NCI-H69 (cell line): ENCODE data around the gene PLP1.
"Not testable (repeated sequence)": the region's sequence is repeated elsewhere in the genome, so short reads cannot be mapped to it uniquely, and the experiment has no call there.

Experiments
- DNase-seq: peaks from one replicate; lab custom pipeline; 2025; lab: John Stamatoyannopoulos, UW

The PLP1 gene

DNA sequence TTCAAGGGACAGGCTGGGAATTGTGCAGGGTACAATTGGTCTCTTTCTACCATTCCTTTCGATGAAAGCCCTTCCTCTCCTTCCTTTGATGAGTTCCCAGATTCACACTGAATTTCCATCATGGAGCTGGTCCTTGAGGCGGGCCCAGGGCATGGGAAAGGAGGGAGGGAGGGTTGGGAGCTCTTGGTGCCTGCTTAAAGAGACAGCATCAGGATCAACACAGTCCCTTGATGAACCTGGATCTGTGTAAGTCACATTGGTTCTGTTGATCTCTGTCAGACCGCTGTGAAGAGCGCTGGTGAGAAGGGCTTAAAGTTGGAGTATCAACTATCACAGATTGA is 4.4 kb downstream of the PLP1 start:
- no peak for DNase-seq

DNA sequence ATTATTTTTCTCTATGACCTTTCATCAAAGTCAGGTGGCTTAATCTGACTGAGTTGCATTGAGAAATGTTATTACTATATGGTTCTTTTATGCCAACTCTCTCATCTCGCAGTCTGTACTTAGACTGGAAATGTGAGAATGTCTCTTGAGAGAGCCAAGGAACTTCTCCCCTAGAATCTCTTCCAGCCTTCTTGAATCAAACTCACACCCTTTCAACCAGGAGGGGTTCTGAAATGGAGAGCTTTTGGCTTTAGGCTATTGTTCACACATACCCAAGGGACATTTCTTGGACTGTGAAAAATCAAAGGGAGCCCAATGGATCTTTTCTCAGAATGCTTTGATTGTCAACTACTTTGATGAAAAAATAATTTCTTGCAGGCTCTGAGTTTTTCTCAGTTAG is 5.1 kb downstream of the PLP1 start:
- DNase-seq: no peak

DNA sequence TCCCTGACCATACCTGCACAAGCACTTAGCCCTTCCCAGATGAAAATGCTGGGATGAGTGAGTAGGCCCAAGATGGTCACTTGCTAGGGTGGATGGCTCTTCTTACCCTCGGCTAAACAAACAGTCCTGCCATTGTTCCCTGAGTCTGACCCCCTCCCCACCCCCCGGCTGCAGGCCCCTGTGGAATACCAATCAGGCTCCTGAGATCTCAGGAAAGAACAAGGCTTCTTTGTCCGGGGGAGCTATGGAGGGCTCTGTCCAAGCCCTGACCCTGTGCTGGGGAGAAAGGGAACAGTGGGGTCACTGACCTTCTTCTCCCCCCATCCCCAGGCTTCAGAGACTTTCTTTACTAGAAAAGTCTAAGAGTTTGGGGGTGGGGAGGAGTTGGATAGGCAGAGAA is 6.0 kb downstream of the PLP1 start:
- no peak for DNase-seq

- no peak for DNase-seq
Observed at GRCh38 chrX:103783196-103783595, 6.6 kb downstream of the PLP1 start.

DNA sequence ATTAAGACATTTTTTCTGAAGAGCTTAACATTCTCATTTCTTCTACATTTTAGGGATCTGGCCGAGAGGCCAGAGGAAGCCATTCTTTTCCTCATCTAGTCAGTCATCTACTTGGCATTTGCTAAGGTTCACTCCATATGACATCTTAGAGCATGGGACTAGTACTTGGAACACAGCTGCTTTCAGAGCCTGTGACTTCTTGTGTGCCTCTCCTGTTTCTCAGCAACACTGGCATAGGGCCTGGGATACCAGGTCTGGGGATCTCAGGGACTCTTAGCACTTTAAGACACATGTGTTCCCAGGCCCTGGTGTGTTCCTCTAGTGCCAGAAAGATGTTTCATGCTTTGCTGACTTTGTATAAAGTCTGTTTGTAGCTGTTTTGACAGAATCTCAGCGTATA is 7.3 kb downstream of the PLP1 start:
- no peak for DNase-seq

- no peak for DNase-seq
Observed at GRCh38 chrX:103789004-103789403, 12.4 kb downstream of the PLP1 start.

DNA sequence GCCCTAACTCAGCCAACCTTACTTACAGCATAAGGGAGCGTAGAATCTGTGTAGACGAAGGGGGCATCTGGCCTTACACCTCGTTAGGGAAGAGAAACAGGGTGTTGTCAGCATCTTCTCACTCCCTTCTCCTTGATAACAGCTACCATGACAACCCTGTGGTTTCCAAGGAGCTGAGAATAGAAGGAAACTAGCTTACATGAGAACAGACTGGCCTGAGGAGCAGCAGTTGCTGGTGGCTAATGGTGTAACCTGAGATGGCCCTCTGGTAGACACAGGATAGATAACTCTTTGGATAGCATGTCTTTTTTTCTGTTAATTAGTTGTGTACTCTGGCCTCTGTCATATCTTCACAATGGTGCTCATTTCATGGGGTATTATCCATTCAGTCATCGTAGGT is 14.6 kb downstream of the PLP1 start:
- DNase-seq: peak; percentile 6

GRCh38 chrX:103791826-103792485 is 15.3 kb downstream of the PLP1 start:
- DNase-seq: no peak

- DNase-seq: no peak
Observed at GRCh38 chrX:103792916-103793544, 16.4 kb downstream of the PLP1 start.

DNA sequence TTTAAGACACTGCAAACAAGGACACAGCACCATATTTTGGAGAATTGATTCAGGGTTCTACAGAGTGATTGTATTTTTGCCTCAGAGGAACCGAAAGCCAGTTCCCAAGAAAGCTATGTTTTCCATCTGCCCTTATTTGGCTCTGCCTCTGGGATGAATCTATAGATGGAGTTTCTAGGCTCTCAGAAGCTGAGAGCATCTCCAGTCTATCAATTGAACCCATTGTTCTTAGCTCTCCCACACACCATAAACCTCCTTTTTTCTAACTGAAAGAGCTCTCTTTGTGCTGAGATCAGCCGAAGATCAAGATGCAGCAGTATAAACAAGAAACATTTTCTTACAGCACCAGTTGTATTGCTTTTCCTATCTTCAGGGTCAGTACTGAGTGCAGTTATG is 16.9 kb downstream of the PLP1 start:
- DNase-seq: no peak

DNA sequence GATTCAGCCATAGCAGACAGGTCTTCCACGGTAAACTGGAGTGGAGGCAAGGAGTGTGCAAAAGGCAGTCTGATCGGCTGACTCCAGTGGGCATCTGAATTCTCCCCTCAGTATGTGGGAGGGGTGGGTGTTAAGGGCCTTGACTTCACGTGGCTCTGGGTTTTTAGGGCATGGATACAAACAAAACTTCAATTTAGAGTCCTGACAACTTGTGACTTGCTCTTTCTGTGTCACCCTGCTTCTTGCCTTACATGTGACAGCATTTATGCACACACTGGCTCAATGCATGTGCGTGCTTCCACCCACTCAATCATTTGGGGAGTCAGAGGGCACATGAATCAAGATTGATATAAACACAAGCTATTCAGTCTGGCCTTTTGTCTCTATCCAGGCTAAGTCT is 17.5 kb downstream of the PLP1 start:
- DNase-seq: no peak

DNA sequence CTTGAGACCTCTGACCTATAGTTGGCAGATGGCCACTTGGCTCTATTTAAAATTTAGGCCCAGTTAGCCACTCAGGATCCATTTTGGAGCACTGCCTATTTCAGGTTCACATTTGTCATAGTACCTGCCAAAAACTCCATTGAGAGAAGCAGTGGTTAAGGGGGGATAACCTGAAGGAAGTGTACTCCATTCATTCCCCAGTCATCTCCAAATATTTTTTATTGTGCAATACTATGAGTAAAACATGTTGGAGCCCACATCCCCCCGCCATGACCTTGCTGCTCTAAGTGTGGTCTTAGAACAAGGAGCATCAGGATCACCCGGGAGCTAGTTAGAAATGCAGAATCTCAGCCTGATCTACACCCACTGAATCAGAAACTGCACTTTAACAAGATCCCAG is 21.1 kb downstream of the PLP1 start:
- DNase-seq: no peak

DNA sequence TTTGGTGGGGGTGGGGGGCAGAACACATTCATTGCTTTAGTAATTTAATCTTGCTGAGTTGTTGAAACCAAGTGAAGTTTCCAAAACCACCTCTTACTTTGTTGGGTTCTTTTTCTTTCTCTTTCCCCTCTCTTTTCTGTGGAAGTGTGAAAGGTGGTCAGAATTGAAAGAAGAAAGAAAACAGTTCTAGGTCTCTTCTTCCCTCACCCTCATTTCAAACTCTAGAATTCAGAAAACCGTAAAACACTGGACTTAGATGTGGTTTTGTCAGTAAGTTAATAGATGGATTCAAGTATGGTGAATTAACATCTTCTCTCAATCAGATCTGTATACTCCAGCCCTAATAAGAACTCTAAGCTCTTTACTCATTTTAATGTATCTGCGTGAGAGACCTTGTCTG is 23.7 kb downstream of the PLP1 start:
- DNase-seq: no peak

GRCh38 chrX:103805860-103806259 is 29.2 kb downstream of the PLP1 start:
- no peak for DNase-seq

DNA sequence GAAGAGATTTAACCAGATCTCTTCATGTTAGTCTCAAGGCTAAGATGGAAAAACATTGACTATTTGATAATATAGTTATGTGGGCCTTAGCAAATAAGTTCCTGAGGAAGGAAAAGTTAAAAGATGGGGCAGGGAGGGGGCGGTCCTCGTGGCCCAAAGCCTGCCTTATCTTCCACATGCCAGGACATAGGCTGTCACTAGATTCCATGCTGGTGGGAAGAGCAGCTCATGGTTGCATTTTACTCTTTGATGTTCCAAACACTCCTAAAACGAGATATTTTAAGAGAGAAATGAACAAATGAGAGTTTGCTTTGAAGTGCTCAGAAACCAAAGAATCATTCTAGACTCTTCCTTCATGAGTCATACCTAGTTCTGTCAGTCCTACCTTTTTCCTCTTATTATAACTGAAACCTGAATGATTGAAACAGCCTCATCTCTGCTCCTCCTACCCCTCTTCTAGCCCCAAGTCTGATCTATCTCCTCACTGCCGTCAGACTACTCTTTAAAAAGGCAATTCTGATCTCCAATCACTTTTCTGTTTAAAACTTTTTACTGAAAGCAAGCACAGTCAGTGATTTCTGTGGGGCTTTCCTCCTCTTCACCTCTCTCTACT is 30.3 kb downstream of the PLP1 start:
- no peak for DNase-seq

- no peak for DNase-seq
Observed at GRCh38 chrX:103811858-103812257, 35.2 kb downstream of the PLP1 start.

- not testable (repeated sequence) for DNase-seq
Observed at GRCh38 chrX:103817101-103817500, 40.5 kb downstream of the PLP1 start.

DNA sequence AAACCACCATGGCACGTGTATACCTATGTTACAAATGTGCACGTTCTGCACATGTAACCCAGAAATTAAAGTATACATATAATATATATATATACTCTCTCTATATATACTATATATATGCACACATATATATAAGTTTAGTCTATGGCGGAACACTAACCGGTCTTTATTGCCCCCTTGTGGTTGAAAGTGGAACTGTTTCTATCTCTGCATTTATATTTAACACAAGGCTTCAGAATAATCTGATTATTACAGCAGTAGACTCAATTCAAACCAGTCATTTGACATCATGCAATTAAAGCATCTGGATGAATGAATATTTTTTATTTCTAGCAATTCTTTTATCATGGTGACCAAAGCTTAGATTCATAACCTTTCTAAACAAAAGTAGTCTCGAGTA is 40.9 kb downstream of the PLP1 start:
- peak; percentile 39 for DNase-seq

DNA sequence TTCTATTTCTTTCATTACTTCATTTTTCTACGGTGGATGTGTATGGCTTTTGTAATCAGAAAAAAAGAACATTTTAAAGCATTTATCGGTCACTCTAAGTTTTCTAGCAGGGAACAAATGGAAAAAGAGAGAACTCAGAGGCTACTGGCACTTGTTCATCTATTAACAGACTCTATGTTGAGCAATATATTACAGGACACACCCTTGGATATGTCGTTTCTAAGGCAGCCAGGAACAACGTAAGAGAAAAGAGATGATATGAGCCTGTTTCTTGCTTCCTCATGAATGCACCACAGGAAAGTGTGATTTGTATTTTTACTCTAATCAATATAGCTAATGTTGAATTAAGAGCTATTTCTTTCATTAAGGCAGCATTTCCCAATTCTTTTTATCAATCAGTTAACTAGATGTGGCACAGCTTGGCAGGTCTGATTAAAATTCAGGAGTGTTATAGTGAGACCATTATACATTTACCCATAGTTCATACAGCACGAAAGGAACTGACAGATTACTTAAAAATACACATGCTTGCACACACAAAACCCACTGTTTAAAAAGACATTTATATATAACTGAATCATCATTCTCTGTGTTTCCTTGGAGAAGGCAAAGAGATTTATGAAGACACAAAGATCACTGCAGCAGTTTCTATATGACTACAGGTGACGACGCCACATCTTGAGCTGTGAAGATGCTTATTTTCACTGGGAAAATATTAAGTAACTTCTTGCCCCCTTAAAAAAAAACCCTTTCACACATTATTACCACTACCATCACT is 42.4 kb downstream of the PLP1 start:
- no peak for DNase-seq

DNA sequence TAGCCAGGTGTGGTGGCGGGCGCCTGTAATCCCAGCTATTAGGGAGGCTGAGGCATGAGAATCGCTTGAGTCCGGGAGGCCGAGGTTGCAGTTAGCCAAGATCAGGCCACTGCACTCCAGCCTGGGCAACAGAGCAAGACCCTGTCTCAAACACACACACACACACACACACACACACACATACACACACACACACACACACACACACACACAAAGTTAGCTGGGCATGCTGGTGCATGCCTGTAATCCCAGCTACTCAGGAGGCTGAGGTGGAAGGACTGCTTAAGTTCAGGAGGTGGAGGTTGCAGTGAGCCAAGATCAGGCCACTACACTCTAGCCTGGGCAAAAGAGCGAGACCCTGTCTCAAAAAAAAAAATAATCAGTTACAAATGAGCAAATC is 44.2 kb downstream of the PLP1 start:
- not testable (repeated sequence) for DNase-seq

DNA sequence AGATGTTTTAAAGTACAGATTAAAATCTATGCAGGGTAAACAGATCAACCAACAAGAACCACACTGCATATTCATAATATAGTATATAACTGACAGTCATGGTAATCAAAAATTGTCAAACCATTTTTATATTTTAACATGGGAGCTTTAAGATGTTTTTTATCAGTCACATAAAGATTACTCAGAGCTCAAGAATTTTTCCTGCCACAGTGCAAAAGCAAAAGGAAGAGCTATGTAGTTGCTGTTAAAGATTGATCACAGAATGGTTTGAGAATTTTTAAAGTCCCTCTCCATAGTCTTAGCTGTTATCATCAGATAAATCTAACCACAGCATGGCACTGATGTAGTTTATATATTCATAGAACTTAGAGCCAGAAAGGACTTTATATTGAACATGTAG is 47.0 kb downstream of the PLP1 start:
- no peak for DNase-seq

DNA sequence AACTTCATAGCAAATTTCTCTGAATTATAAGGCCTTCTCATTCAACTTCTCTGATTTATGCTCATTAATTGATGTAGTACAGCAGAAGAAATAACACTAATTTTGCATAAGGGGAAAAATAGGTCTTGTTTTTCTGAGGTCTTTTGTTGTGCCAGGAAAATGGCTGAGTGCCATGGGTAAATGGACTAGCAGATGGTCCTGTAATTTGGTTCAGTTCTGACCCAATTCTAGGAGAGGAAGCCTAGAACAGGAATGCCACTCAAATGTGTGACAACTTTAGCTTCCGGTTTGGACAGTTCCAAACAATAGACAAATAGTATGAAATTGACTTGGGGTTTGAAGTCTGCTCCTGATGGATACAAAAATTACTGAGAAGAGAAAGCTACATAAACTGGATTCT is 49.2 kb downstream of the PLP1 start:
- no peak for DNase-seq

GRCh38 chrX:103828529-103828928 is 51.9 kb downstream of the PLP1 start:
- no peak for DNase-seq
